NCI-H1092 treated with DMSO at 0.1 percent for 48 hours (cell line): ENCODE results near the gene ZBTB25.

Experiments used
- DNase-seq: peaks from one replicate; lab custom pipeline; 2025; lab: John Stamatoyannopoulos, UW

ZBTB25 gene

DNA sequence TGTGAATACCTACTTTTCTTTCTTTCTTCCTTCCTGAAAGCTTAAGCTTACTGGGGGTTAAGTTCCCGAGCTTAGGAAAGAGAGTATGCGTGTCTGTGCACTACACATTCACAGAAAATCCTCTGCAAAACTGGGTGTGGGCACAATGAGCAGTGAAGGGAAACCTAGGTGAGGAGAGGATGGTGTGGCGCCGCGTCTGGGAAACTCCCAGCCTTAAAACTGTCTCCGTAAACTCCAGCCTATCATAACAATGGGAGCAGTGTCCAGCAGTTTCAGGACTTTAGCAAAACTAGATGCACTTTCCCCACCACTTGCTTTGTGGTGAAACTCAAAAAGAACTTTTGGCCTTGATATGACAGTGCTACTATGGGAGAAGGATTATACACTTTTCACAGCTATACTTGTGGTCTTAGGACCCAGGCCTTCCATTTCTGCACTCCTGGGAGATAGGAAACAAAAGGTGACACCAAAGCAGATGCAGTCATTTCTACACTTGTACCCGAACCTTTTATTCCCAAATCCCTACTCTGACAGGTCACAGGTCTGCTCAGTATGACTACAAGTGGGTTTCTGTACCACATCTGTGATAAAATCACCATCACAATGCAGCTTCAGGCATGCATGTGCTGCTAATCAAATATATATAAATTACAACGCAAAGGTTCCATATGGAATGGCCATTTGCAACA is 27.9 kb downstream of the ZBTB25 start:
- no peak for DNase-seq

GRCh38 chr14:64474698-64475097 is 28.9 kb downstream of the ZBTB25 start:
- no peak for DNase-seq

DNA sequence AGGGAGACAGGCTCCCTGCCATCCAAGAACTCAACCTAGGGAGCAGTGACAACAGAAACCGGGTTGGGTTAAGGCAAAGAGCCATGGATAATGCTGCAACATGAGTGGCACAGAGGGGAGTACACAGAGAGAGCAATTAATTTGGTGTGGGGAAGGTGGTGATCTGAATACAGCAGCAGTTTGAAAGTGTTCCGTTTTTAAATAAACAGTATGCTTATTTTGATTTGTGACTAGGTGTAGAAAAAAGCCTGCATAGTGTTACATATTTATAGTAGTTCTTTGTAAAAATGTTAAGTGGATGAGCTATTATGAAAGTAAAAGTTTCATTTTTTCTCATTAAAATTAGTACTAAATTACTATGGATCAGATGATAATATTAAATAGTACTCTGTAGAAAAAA is 29.6 kb downstream of the ZBTB25 start:
- no peak for DNase-seq

DNA sequence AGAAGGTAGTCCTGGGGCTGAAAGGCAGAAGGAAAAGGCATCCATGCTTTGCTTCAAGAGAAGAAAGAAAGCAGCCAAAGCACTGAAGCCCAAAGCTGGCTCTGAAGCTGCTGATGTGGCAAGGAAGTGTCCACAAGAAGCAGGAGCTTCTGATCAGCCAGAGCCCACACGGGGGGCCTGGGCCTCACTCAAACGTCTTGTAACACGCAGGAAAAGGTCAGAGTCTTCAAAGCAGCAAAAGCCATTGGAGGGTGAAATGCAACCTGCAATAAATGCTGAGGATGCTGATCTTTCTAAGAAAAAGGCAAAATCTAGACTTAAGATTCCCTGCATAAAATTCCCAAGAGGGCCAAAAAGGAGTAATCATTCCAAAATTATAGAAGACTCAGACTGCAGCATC is 35.2 kb downstream of the ZBTB25 start:
- DNase-seq = no peak

- no peak for DNase-seq
These were observed 36.1 kb downstream of the ZBTB25 start for GRCh38 chr14:64467566-64467965.

DNA sequence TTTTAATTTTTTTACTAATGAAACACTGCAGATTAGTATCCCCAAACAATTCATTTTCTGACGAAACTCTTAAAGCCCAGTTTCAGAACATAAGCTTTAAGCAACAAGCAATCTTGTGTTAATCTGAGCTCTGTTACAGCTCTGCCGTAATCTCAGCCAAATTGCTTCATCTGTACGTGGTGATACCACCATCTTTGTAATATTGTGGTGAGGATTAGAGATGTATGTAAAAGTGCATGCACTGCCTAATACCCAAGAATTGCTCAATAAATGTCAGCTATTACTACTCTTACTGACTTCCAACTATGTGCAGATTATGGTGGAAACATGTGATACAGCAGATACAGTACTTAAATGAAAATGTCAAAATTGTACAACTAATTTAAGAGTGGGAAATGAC is 36.5 kb downstream of the ZBTB25 start:
- DNase-seq = no peak

- DNase-seq = no peak
These were observed 37.6 kb downstream of the ZBTB25 start for GRCh38 chr14:64465831-64466554.

- peak; percentile 85 for DNase-seq
These were observed 38.3 kb downstream of the ZBTB25 start, which contains the start of gene AKAP5 for GRCh38 chr14:64465191-64465822. Gene AKAP5 (plus strand): TSS chr14:64465499. CDS start chr14:64468395, 2,896 bp downstream.

- peak; percentile 49 for DNase-seq
These were observed 39.0 kb downstream of the ZBTB25 start for GRCh38 chr14:64464651-64465050.

- DNase-seq = no peak
These were observed 39.8 kb downstream of the ZBTB25 start for GRCh38 chr14:64463873-64464272.

DNA sequence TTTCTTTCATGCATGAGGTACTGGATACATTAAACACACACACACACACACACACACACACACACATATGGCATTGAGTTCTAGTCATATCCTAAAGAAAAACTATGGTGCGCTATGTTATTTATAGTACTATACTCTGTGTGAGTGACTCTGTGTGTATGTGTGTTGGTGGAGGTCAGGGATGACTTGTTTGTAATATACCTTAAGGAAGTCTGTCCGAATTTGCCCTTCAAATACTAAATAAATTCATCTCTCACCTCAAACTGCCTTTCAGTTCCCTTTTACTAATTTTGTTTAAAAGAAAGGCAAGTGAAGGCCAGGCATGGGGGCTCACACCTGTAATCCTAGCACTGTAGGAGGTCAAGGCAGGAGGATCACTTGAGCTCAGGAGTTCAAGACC is 40.4 kb downstream of the ZBTB25 start:
- no peak for DNase-seq

GRCh38 chr14:64461221-64461620 is 42.4 kb downstream of the ZBTB25 start:
- DNase-seq = no peak

DNA sequence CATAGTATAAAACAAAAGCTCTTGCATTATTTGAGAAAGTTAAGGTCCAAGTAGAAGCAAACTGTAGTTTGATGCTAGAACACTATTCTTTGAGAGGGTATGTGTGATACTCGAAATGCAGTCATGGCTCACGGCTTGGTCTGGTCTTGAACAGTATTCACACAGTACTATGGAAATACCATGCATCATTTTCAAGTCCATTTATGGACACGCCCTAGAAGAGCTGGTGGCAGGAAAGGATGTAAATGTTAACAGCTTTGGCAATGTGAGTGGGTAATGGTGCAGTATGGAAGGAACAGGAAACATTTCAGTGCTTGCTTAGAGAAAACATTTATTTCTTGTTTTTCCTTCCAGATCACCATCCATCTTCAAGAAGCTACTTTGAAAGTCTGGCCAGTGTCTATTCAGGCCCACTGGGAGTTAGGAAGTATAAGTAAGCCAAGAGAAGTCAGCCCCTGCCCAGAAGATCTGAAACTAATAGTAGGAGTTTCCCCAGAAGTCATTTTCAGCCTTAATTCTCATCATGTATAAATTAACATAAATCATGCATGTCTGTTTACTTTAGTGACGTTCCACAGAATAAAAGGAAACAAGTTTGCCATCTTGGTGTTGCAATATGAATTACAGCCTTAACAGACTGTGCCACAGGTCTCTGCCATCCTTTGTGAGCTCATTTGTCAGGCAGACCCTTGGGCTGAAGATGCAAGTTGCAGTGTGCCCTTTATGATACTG is 44.1 kb downstream of the ZBTB25 start:
- no peak for DNase-seq

DNA sequence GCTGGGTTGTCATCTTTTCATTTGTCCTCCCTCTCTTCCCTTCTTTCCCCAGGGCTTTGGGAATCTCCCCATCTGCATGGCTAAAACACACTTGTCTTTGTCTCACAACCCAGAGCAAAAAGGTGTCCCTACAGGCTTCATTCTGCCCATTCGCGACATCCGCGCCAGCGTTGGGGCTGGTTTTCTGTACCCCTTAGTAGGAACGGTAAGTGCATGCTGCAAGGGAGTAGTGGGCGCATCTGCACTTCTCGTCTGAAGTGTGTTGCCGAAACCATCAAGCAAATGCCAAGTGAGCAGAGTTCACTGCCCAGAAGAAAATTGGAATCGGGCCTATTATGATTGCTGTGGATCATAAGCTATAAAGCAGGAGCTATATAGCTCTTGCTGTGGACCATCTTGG is 49.0 kb downstream of the ZBTB25 start:
- no peak for DNase-seq

GRCh38 chr14:64450255-64450654 is 53.4 kb downstream of the ZBTB25 start:
- no peak for DNase-seq

DNA sequence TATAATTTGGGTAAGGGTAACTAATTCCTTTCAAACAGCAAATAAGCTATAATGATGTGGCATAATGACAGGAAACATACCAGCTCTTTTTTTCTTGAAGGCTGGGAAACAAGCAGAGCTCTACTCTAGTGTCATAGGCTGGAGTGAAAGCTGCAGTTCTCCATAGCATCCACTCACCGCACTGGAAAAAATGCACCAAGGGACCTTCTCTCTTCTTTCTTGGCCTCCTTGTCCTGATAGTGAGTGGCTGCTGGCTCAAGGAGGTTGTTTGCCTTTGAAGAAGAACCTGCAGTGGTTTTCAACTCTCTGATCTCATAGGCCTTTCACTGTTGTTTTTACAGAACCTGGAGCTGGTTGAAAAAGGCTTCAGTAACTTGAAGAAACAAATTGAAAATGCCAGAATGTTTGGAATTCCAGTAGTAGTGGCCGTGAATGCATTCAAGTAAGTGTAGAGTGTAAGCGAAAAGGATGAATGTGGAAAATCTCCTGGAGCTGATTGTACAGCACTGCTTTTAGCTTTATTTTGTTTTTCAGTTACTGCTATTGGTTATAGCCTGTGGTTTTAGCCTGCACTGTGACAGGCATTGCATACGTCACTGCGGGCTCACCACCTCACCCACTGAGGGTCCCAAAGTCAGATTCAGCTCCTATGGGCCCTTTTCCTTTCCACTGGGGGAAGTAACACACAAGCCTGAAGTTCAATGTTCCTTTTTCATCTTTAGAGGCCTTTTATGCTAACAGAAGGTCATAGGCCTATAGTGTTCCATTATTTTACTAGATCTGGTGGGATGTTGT is 55.6 kb downstream of the ZBTB25 start:
- no peak for DNase-seq

GRCh38 chr14:64444984-64445845 is 58.4 kb downstream of the ZBTB25 start:
- DNase-seq = no peak

DNA sequence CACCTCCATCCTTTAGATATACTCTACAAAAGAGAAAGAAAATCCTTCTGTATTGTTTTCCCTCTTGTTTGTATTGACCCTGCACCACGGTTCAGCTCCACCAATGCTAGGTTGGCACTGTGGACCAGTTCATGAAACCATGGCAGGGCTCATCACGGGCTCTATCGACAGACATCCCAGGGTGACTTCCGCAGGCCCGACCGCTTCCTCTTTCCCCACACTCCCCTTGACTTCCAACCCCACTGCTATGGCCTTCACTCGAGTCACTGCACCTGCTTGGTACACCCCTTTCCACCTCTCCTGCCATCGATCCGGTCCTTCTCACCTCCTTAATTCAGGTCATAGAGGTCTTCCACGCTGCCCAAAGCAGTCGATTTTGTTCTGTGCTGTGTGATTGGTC is 59.5 kb downstream of the ZBTB25 start:
- DNase-seq = no peak

GRCh38 chr14:64442300-64442988 is 61.2 kb downstream of the ZBTB25 start:
- no peak for DNase-seq

GRCh38 chr14:64440494-64440893 is 63.1 kb downstream of the ZBTB25 start:
- DNase-seq = no peak
